HG03097 (cell line): Measurements from ENCODE around the gene SHROOM2.
A peak's percentile ranks its signal among the peaks of the same experiment; 100 is the strongest.

Experiments used
- ATAC-seq: cut with Tn5 transposase; IDR thresholded peaks from one replicate; pipeline ENCODE4 v1.9.1; 2021; ENCODE audit not compliant: unreplicated experiment, low FRiP score

Gene SHROOM2

GRCh38 chrX:9926002-9926401 lies 139.8 kb downstream of the SHROOM2 start:
- ATAC-seq, result no peak

GRCh38 chrX:9927698-9928482 lies 141.7 kb downstream of the SHROOM2 start:
- no peak for ATAC-seq

GRCh38 chrX:9935436-9935835 lies 149.2 kb downstream of the SHROOM2 start:
- ATAC-seq, result no peak

GRCh38 chrX:9937761-9938160 lies 151.5 kb downstream of the SHROOM2 start:
- no peak for ATAC-seq

- no peak for ATAC-seq
Observed at GRCh38 chrX:9938516-9938915, 152.3 kb downstream of the SHROOM2 start.

- ATAC-seq, result no peak
Observed at GRCh38 chrX:9940421-9940820, 154.2 kb downstream of the SHROOM2 start.

GRCh38 chrX:9942086-9942485 lies 155.9 kb downstream of the SHROOM2 start:
- peak; percentile 87 for ATAC-seq

GRCh38 chrX:9943420-9943819 lies 157.2 kb downstream of the SHROOM2 start:
- no peak for ATAC-seq

GRCh38 chrX:9947131-9947794 lies 161.0 kb downstream of the SHROOM2 start:
- no peak for ATAC-seq

- no peak for ATAC-seq
Observed at GRCh38 chrX:9948406-9948805, 162.2 kb downstream of the SHROOM2 start.

GRCh38 chrX:9952300-9952699 lies 166.1 kb downstream of the SHROOM2 start:
- ATAC-seq, result no peak

GRCh38 chrX:9953396-9953795 lies 167.2 kb downstream of the SHROOM2 start:
- no peak for ATAC-seq

GRCh38 chrX:9955506-9955905 lies 169.3 kb downstream of the SHROOM2 start:
- ATAC-seq, result no peak

- no peak for ATAC-seq
Observed at GRCh38 chrX:9957743-9958142, 171.5 kb downstream of the SHROOM2 start.

- ATAC-seq, result no peak
Observed at GRCh38 chrX:9958183-9958582, 172.0 kb downstream of the SHROOM2 start.

GRCh38 chrX:9961750-9962149 lies 175.5 kb downstream of the SHROOM2 start:
- ATAC-seq, result no peak

- ATAC-seq, result no peak
Observed at GRCh38 chrX:9966775-9967408, 180.7 kb downstream of the SHROOM2 start, which contains the start of gene CLDN34. Gene CLDN34, plus strand, starts transcription at chrX:9967358. Its CDS starts 0 bp downstream, at chrX:9967358.

- no peak for ATAC-seq
Observed at GRCh38 chrX:9977635-9978034, 191.4 kb downstream of the SHROOM2 start.

GRCh38 chrX:9980401-9980800 lies 194.2 kb downstream of the SHROOM2 start:
- no peak for ATAC-seq

GRCh38 chrX:9980927-9981326 lies 194.7 kb downstream of the SHROOM2 start:
- no peak for ATAC-seq

GRCh38 chrX:9983441-9983840 lies 197.2 kb downstream of the SHROOM2 start:
- no peak for ATAC-seq

GRCh38 chrX:9983846-9984245 lies 197.6 kb downstream of the SHROOM2 start:
- ATAC-seq, result no peak
